H1 (cell line): ENCODE measurements around the gene FAM200B. TPM values are rescaled to one million over a fixed set of nuclear protein-coding genes. Genes with fewer than 3 reads are reported as not detected.
A peak's percentile ranks its signal among the peaks of the same experiment; 100 is the strongest.

Source experiments
- CTCF ChIA-PET: fragments of 300-600 bp; sonication (Branson Sonifier 250); formaldehyde crosslinking; loops from one replicate; lab custom pipeline; 2021; ENCODE audit not compliant: partially characterized antibody; lab: Charles Lee
- POLR2A ChIA-PET: fragments of 300-600 bp; sonication (Branson Sonifier 250); formaldehyde crosslinking; loops from one replicate; lab custom pipeline; 2021; ENCODE audit warnings: inconsistent platforms; ENCODE audit not compliant: partially characterized antibody; lab: Charles Lee
- DNase-seq, 2 experiments: peaks; one replicate each; pipeline versions ENCODE4 v3.0.0 to v3.0.0-alpha.2; 2010 to 2022; ENCODE audit warnings: low spot score in 2 of 2, low read depth in 1 of 2, mixed read lengths in 1 of 2
- FAIRE-seq: peaks from 2 replicates; lab custom pipeline; 2011; peaks lifted over from hg19 to GRCh38; lab: Jason Lieb, UNC
- H2AFZ ChIP-seq: 2 replicates; pipeline ENCODE4 v1.8.1; 2012; ENCODE audit warnings: low read length, inconsistent platforms
- H2AK5ac ChIP-seq: 2 replicates; pipeline ENCODE4 v1.6.1; 2013; ENCODE audit warnings: low read depth, low read length
- H2BK120ac ChIP-seq: replicated peaks from 2 replicates; pipeline ENCODE3; 2013; ENCODE audit warnings: low read depth, low read length, inconsistent platforms
- H2BK12ac ChIP-seq: 2 replicates; pipeline ENCODE4 v1.6.1; 2013; ENCODE audit warnings: low read depth, low read length
- H2BK15ac ChIP-seq: 2 replicates; pipeline ENCODE4 v1.6.1; 2013; ENCODE audit warnings: low read length
- H2BK20ac ChIP-seq: 2 replicates; pipeline ENCODE4 v1.6.1; 2013; ENCODE audit warnings: low read length
- H2BK5ac ChIP-seq: 2 replicates; pipeline ENCODE4 v1.6.1; 2013; ENCODE audit warnings: low read depth, low read length
- H3K14ac ChIP-seq: 2 replicates; pipeline ENCODE4 v1.6.1; 2013; ENCODE audit warnings: inconsistent platforms; ENCODE audit not compliant: insufficient read length
- H3K18ac ChIP-seq: 2 replicates; pipeline ENCODE4 v1.6.1; 2013; ENCODE audit warnings: low read length; ENCODE audit errors: extremely low read depth
- H3K23ac ChIP-seq: 2 replicates; pipeline ENCODE4 v1.6.1; 2013; ENCODE audit warnings: inconsistent platforms; ENCODE audit not compliant: insufficient read length
- H3K23me2 ChIP-seq: 2 replicates; pipeline ENCODE4 v1.6.1; 2013; ENCODE audit warnings: low read depth, low read length
- H3K27ac ChIP-seq: 2 replicates; pipeline ENCODE4 v1.6.1; 2011; ENCODE audit warnings: low read depth, low read length, inconsistent platforms
- H3K27me3 ChIP-seq, 4 experiments: replicated peaks in 1 of 4; 1 replicate in 1 of 4; 2 replicates in 3 of 4; pipeline versions ENCODE4 v1.6.1 to v1.8.1; 2011 to 2013; ENCODE audit warnings: low read length in 3 of 4, mild to moderate bottlenecking in 3 of 4, inconsistent platforms in 2 of 4, mixed read lengths in 2 of 4, moderate library complexity in 1 of 4; ENCODE audit not compliant: control insufficient read depth in 3 of 4, insufficient read depth in 3 of 4; ENCODE audit errors: extremely low read depth in 1 of 4
- H3K36me3 ChIP-seq, 4 experiments: 2 replicates each; pipeline versions ENCODE4 v1.6.1 to v1.8.1; 2011 to 2013; ENCODE audit warnings: mild to moderate bottlenecking in 4 of 4, low read length in 3 of 4, moderate library complexity in 2 of 4, control low read depth in 1 of 4, inconsistent platforms in 1 of 4; ENCODE audit not compliant: insufficient read depth in 4 of 4, control insufficient read depth in 2 of 4
- H3K4ac ChIP-seq: replicated peaks from 2 replicates; pipeline ENCODE3; 2013; ENCODE audit warnings: low read length, low read depth, mixed read lengths, inconsistent platforms; ENCODE audit not compliant: insufficient read length
- H3K4me1 ChIP-seq, 4 experiments: replicated peaks in 1 of 4; 1 replicate in 1 of 4; 2 replicates in 3 of 4; pipeline versions ENCODE4 v1.6.1 to v1.8.1; 2011 to 2013; ENCODE audit warnings: low read length in 3 of 4, inconsistent platforms in 2 of 4, mixed read lengths in 1 of 4; ENCODE audit not compliant: insufficient read depth in 4 of 4, control insufficient read depth in 3 of 4
- H3K4me2 ChIP-seq, 2 experiments: 2 replicates each; pipeline versions ENCODE4 v1.6.1 to v1.8.1; 2011 to 2013; ENCODE audit warnings: low read depth in 2 of 2, low read length in 2 of 2, control low read depth in 1 of 2, inconsistent platforms in 1 of 2, mild to moderate bottlenecking in 1 of 2; ENCODE audit not compliant: insufficient read depth in 1 of 2
- H3K4me3 ChIP-seq, 4 experiments: fragments of 200-600, 300-600 bp in 1 of 4; sonication (generic), shearing (Covaris generic), sonication (Bioruptor Twin) in 1 of 4; 2 replicates each; pipeline versions ENCODE4 v1.5.1 to v1.8.1; 2011 to 2016; ENCODE audit warnings: low read length in 4 of 4, low read depth in 3 of 4, control low read depth in 2 of 4, inconsistent platforms in 2 of 4, mild to moderate bottlenecking in 2 of 4, mixed read lengths in 1 of 4, moderate library complexity in 1 of 4; ENCODE audit not compliant: insufficient read depth in 2 of 4; ENCODE audit errors: extremely low read depth in 1 of 4
- H3K56ac ChIP-seq: replicated peaks from 2 replicates; pipeline ENCODE3; 2013; ENCODE audit warnings: low read depth, mild to moderate bottlenecking, mixed read lengths, low read length, inconsistent platforms; ENCODE audit not compliant: insufficient read length
- H3K79me1 ChIP-seq: 2 replicates; pipeline ENCODE4 v1.6.1; 2013; ENCODE audit warnings: low read depth, low read length, control low read depth
- H3K79me2 ChIP-seq, 2 experiments: 2 replicates each; pipeline versions ENCODE4 v1.6.1 to v1.8.1; 2012 to 2013; ENCODE audit warnings: low read length in 2 of 2, mild to moderate bottlenecking in 2 of 2, inconsistent platforms in 1 of 2; ENCODE audit not compliant: insufficient read depth in 2 of 2, control insufficient read depth in 1 of 2
- H3K9ac ChIP-seq, 4 experiments: replicated peaks in 1 of 4; 1 replicate in 1 of 4; 2 replicates in 3 of 4; pipeline versions ENCODE4 v1.6.1 to v1.8.1; 2011 to 2013; ENCODE audit warnings: low read depth in 3 of 4, low read length in 3 of 4, control low read depth in 2 of 4, mild to moderate bottlenecking in 2 of 4, moderate library complexity in 2 of 4, inconsistent platforms in 1 of 4; ENCODE audit errors: extremely low read depth in 1 of 4
- H3K9me3 ChIP-seq, 2 experiments: 2 replicates each; pipeline versions ENCODE4 v1.6.1 to v1.8.1; 2012 to 2013; ENCODE audit warnings: mild to moderate bottlenecking in 2 of 2, moderate library complexity in 2 of 2, control low read depth in 1 of 2, inconsistent platforms in 1 of 2, low read depth in 1 of 2, low read length in 1 of 2, mixed read lengths in 1 of 2; ENCODE audit not compliant: insufficient read depth in 2 of 2
- H4K20me1 ChIP-seq, 2 experiments: replicated peaks in 1 of 2; 2 replicates each; pipeline versions ENCODE3 to v1.8.1; 2011 to 2013; ENCODE audit warnings: inconsistent platforms in 2 of 2, low read length in 2 of 2, mild to moderate bottlenecking in 1 of 2; ENCODE audit not compliant: insufficient read depth in 2 of 2, control insufficient read depth in 1 of 2
- H4K5ac ChIP-seq: 2 replicates; pipeline ENCODE4 v1.6.1; 2013; ENCODE audit warnings: low read length, low read depth, mixed read lengths, inconsistent platforms; ENCODE audit not compliant: insufficient read length
- H4K8ac ChIP-seq: 2 replicates; pipeline ENCODE4 v1.8.0; 2013; ENCODE audit warnings: mild to moderate bottlenecking, moderate library complexity, low read length, inconsistent platforms; ENCODE audit not compliant: insufficient read depth; ENCODE audit errors: extremely low read depth
- H4K91ac ChIP-seq: replicated peaks from 2 replicates; pipeline ENCODE3; 2013; ENCODE audit warnings: low read length, mixed read lengths, inconsistent platforms; ENCODE audit not compliant: insufficient read length
- BACH1 ChIP-seq: IDR thresholded peaks from 2 replicates; pipeline ENCODE4 v1.6.1; 2012; ENCODE audit warnings: low read length, improper control_type of control experiment
- CEBPB ChIP-seq: IDR thresholded peaks from 2 replicates; pipeline ENCODE4 v1.6.1; 2012; ENCODE audit warnings: low read depth, low read length
- CREB1 ChIP-seq: IDR thresholded peaks from 2 replicates; pipeline ENCODE4 v1.6.1; 2012; ENCODE audit warnings: inconsistent platforms
- EP300 ChIP-seq, 2 experiments: IDR thresholded peaks; 1 replicate in 1 of 2; 2 replicates in 1 of 2; pipeline ENCODE4 v1.6.1; 2011 to 2012; ENCODE audit warnings: low read depth in 2 of 2, low read length in 2 of 2, mild to moderate bottlenecking in 2 of 2, borderline replicate concordance in 1 of 2, inconsistent platforms in 1 of 2, moderate library complexity in 1 of 2
- GABPA ChIP-seq: IDR thresholded peaks from 2 replicates; pipeline ENCODE4 v1.6.1; 2011; ENCODE audit warnings: mild to moderate bottlenecking, low read length, moderate library complexity, borderline replicate concordance; ENCODE audit not compliant: insufficient read depth
- HDAC2 ChIP-seq, 2 experiments: fragments of 300-600 bp in 1 of 2; sonication (generic) in 1 of 2; IDR thresholded peaks; 2 replicates each; pipeline ENCODE4 v1.6.1; 2011 to 2012; ENCODE audit warnings: low read depth in 2 of 2, low read length in 2 of 2, mild to moderate bottlenecking in 2 of 2, moderate library complexity in 2 of 2, borderline replicate concordance in 1 of 2, inconsistent platforms in 1 of 2
- JUN ChIP-seq: IDR thresholded peaks from 2 replicates; pipeline ENCODE4 v1.6.1; 2011; ENCODE audit warnings: low read depth, mild to moderate bottlenecking, improper control_type of control experiment, low read length
- NANOG ChIP-seq: IDR thresholded peaks from 2 replicates; pipeline ENCODE4 v1.6.1; 2011; ENCODE audit warnings: low read length, low read depth, mild to moderate bottlenecking, inconsistent platforms; ENCODE audit not compliant: insufficient read depth, poor library complexity, severe bottlenecking
- SP1 ChIP-seq: IDR thresholded peaks from 2 replicates; pipeline ENCODE4 v1.6.1; 2011; ENCODE audit warnings: low read depth, low read length
- SP2 ChIP-seq: IDR thresholded peaks from 2 replicates; pipeline ENCODE4 v1.6.1; 2012; ENCODE audit warnings: mild to moderate bottlenecking, low read length, inconsistent platforms
- TAF1 ChIP-seq: IDR thresholded peaks from 2 replicates; pipeline ENCODE4 v1.6.1; 2011; ENCODE audit warnings: mild to moderate bottlenecking, low read depth, low read length
- YY1 ChIP-seq: IDR thresholded peaks from 2 replicates; pipeline ENCODE4 v1.6.1; 2011; ENCODE audit warnings: low read depth, mild to moderate bottlenecking, low read length
- WGBS, 2 experiments: shearing (Covaris generic) in 1 of 2; methylation state at CpG; one replicate each; pipeline versions ENCODE4 v1.1.6 to v1.1.7; 2013 to 2015; ENCODE audit warnings: low lambda C conversion rate in 2 of 2, mixed read lengths in 2 of 2, inconsistent platforms in 1 of 2, low coverage in 1 of 2, missing lambda C conversion rate in 1 of 2; ENCODE audit not compliant: insufficient replicate concordance in 2 of 2, insufficient coverage in 1 of 2, insufficient read length in 1 of 2; ENCODE audit errors: extremely low coverage in 1 of 2, missing lambda C conversion rate in 1 of 2; 5-methylcytosine and 5-hydroxymethylcytosine counted together
- polyA plus RNA-seq, 7 experiments: library from polyadenylated mRNA; depleted of rRNA in 3 of 7; stranded (reverse) in 5 of 7; unstranded in 2 of 7; fragments of >200 nt in 5 of 7; fragments of 200-250 nt in 2 of 7; gene quantifications; 1 replicate in 5 of 7; 2 replicates in 1 of 7; 4 replicates in 1 of 7; pipeline versions ENCODE4 v1.2.1 to v1.2.3, GENCODE V29; 2011 to 2013; ENCODE audit warnings: missing spikeins in 2 of 7, mixed read lengths in 2 of 7
- total RNA-seq: library from RNA; stranded (reverse); fragmentation: NEBNext Ultra II Directional; extraction: Animal tissue kit (Norgen Biotek cat#: 25700); gene quantifications from 2 replicates; pipeline ENCODE4 v1.2.1, GENCODE V29; 2021

FAM200B gene
- total and polyA plus RNA-seq, 2 of the 8 experiments (the other 6 are each of a cell fraction or from before 2014, with no cell fraction given): 10.7 to 23.7 TPM

GRCh38 chr4:15656038-15656470 is 25.6 kb upstream of the FAM200B start:
- Histone ChIP-seq H3K27me3 (no peaks in the 10 kb centered on the region), H2AFZ (peak overlapping the region; percentile 100; the same call in 1 of the 2 replicates), H3K79me1 (no peaks in the 10 kb centered on the region), H3K23me2 (peaks cover 7% of the 10 kb centered on the region), H3K79me2 (peaks cover 0 to 33% of the 10 kb centered on the region in 2 experiments; a peak in 2 of 4 replicates), H3K9me3 (no peaks in the 10 kb centered on the region), H2BK12ac (peak overlapping the region; percentile 22; the same call in 1 of the 2 replicates), H4K91ac (peak overlapping the region; percentile 98), H4K5ac (peak overlapping the region; percentile 90), H2AK5ac (0 out of 2 replicates have a peak overlapping the region, but pooled peaks have one; percentile 49), H3K14ac (no peak overlapping the region), H3K56ac (peak overlapping the region; percentile 97), H3K4me3 (peak overlapping the region; percentile 63 to 88 (median 86)), H2BK20ac (no peak overlapping the region), H3K36me3 (peaks cover 0 to 3% (median 0%) of the 10 kb centered on the region in 4 experiments; a peak in 1 of 8 replicates), H4K8ac (peak overlapping the region; percentile 100; the same call in 1 of the 2 replicates), H3K18ac (peak overlapping the region; percentile 100), H3K4ac (no peak overlapping the region), H4K20me1 (no peaks in the 10 kb centered on the region), H3K4me1 (peaks cover 2 to 9% (median 5%) of the 10 kb centered on the region in 4 experiments; a peak in 5 of 7 replicates), H3K9ac (peak overlapping the region; percentile 52 to 99 (median 98)), H3K4me2 (peak overlapping the region; percentile 95 to 98), H3K23ac (no peak overlapping the region), H2BK120ac (peak overlapping the region; percentile 16), H2BK5ac (peak overlapping the region; percentile 99), H2BK15ac (no peak overlapping the region), H3K27ac (peak overlapping the region; percentile 100)
- no peak for FAIRE-seq
- WGBS, 2 experiments: 53% methylated on average over 12 of the region's 12 CpGs; no CpG with 5 or more reads in 1 of the 2 experiments
- ChIA-PET POLR2A (interaction anchor here (0.6 to 6.9 kb wide), 15 partner anchors 9 to 1969 kb away, joined by 3 to 64 read pairs (median 6); partner anchors contain the start of genes CC2D2A and FAM200B), CTCF (interaction anchor here (0.9 kb wide), 1 partner anchor 11 kb away, joined by 3 read pairs; no protein-coding TSS in a partner anchor)
- DNase-seq: peak in 1 of 2 experiments; percentile 75
- TF ChIP-seq JUN (no peak), SP2 (no peak), NANOG (no peak), YY1 (peak; percentile 93), HDAC2 (IDR thresholded peaks at IDR 0.05; ENCODE audit: borderline replicate concordance in 1 of 2, low read depth in 2 of 2, low read length in 2 of 2) (no peak), GABPA (no peak), SP1 (0 out of 2 replicates have a peak, but pooled peaks have one; percentile 22), TAF1 (0 out of 2 replicates have a peak, but pooled peaks have one; percentile 5), CEBPB (no peak), CREB1 (0 out of 2 replicates have a peak, but pooled peaks have one; percentile 19), EP300 (IDR thresholded peaks at IDR 0.05; ENCODE audit: borderline replicate concordance in 1 of 2, low read depth in 2 of 2, low read length in 2 of 2) (no peak), BACH1 (no peak)
